Left ventricle myocardium inferior (tissue), 1 donor: ENCODE data around the gene CEACAM6. TPM values are rescaled to one million over a fixed set of nuclear protein-coding genes. Genes with fewer than 3 reads are reported as not detected.
"Not testable (repeated sequence)": the region's sequence is repeated elsewhere in the genome, so short reads cannot be mapped to it uniquely, and the experiment has no call there.

Experiments used
- DNase-seq: peaks from one replicate; pipeline ENCODE4 v3.0.0-alpha.2; 2020
- H3K27ac ChIP-seq: fragments of 200-600 bp; replicated peaks from 2 replicates; pipeline ENCODE4 v1.8.0; 2021
- H3K27me3 ChIP-seq: fragments of 200-600 bp; 2 replicates; pipeline ENCODE4 v1.8.0; 2021; ENCODE audit warnings: low read depth
- H3K36me3 ChIP-seq: fragments of 200-600 bp; 2 replicates; pipeline ENCODE4 v1.8.0; 2021
- H3K4me1 ChIP-seq: fragments of 200-600 bp; 2 replicates; pipeline ENCODE4 v1.8.0; 2021
- H3K4me3 ChIP-seq: fragments of 200-600 bp; 2 replicates; pipeline ENCODE4 v1.8.0; 2021; ENCODE audit warnings: mild to moderate bottlenecking, moderate library complexity
- H3K9me3 ChIP-seq: fragments of 200-600 bp; replicated peaks from 2 replicates; pipeline ENCODE4 v1.8.0; 2021
- CTCF ChIP-seq: fragments of 200-600 bp; IDR thresholded peaks from 2 replicates; pipeline ENCODE4 v1.8.0; 2021; ENCODE audit warnings: antibody characterized with exemption, mild to moderate bottlenecking, borderline replicate concordance
- intact Hi-C: fragments of 100-400 bp; cut with micrococcal nuclease; formaldehyde crosslinking; loops from one replicate; pipeline ENCODE4 v1.11.0; 2022
- long read RNA-seq: library from polyadenylated mRNA; unstranded; transcript quantifications from one replicate; pipeline ENCODE4 v2.0.0, GENCODE V29; 2021
- total RNA-seq: library from RNA; stranded (reverse); fragmentation: NEBNext Ultra II Directional; extraction: Animal tissue kit (Norgen Biotek cat#: 25700); gene quantifications from one replicate; pipeline ENCODE4 v1.2.1, GENCODE V29; 2021
- donor health status: DM: no; HTN: yes; CAD: no; lungs with severe emphysema.

CEACAM6 gene
- 0.11 TPM for total RNA-seq
- long read RNA-seq, result 0 reads

GRCh38 chr19:41755328-41755913 lies at the start of gene CEACAM6:
Gene CEACAM6 (plus strand): TSS chr19:41755530. CDS start chr19:41755639, 109 bp downstream.
- no peaks in the 10 kb centered on the region for H3K9me3 ChIP-seq
- H3K27me3 ChIP-seq, result peaks cover 66% of the 10 kb centered on the region

DNA sequence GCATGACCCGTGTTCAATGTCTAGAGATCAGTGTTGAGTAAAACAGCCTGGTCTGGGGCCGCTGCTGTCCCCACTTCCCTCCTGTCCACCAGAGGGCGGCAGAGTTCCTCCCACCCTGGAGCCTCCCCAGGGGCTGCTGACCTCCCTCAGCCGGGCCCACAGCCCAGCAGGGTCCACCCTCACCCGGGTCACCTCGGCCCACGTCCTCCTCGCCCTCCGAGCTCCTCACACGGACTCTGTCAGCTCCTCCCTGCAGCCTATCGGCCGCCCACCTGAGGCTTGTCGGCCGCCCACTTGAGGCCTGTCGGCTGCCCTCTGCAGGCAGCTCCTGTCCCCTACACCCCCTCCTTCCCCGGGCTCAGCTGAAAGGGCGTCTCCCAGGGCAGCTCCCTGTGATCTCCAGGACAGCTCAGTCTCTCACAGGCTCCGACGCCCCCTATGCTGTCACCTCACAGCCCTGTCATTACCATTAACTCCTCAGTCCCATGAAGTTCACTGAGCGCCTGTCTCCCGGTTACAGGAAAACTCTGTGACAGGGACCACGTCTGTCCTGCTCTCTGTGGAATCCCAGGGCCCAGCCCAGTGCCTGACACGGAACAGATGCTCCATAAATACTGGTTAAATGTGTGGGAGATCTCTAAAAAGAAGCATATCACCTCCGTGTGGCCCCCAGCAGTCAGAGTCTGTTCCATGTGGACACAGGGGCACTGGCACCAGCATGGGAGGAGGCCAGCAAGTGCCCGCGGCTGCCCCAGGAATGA lies 48.4 kb upstream of the CEACAM6 start:
- peak; percentile 52 for TF ChIP-seq CTCF
- peaks cover 88% of the 10 kb centered on the region for H3K27me3 ChIP-seq
- no peaks in the 10 kb centered on the region for H3K9me3 ChIP-seq
- H3K36me3 ChIP-seq, result no peaks in the 10 kb centered on the region
- H3K4me1 ChIP-seq, result no peaks in the 10 kb centered on the region
- H3K4me3 ChIP-seq, result peak overlapping the region; percentile 23
- peak; percentile 23 for DNase-seq
- intact Hi-C loops, result no loop called here
- no peak overlapping the region for H3K27ac ChIP-seq

More at GRCh38 chr19:41755328-41755913, at the start of gene CEACAM6:
- Histone ChIP-seq H3K27ac (no peak within 1 kb of the TSS), H3K36me3 (no peaks in the 10 kb centered on the region), H3K4me3 (no peak within 1 kb of the TSS), H3K4me1 (peaks cover 4% of the 10 kb centered on the region)
- TF ChIP-seq CTCF, result no peak
- intact Hi-C loops, result no loop called here
- no peak for DNase-seq

DNA sequence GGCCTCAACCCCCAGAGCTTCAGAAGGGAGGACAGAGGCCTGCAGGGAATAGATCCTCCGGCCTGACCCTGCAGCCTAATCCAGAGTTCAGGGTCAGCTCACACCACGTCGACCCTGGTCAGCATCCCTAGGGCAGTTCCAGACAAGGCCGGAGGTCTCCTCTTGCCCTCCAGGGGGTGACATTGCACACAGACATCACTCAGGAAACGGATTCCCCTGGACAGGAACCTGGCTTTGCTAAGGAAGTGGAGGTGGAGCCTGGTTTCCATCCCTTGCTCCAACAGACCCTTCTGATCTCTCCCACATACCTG lies 47.9 kb upstream of the CEACAM6 start:
- Histone ChIP-seq H3K27me3 (peaks cover 91% of the 10 kb centered on the region), H3K36me3 (no peaks in the 10 kb centered on the region), H3K27ac (no peak overlapping the region), H3K4me1 (no peaks in the 10 kb centered on the region), H3K4me3 (no peak overlapping the region), H3K9me3 (no peaks in the 10 kb centered on the region)
- TF ChIP-seq CTCF, result no peak
- intact Hi-C loops, result no loop called here
- DNase-seq, result no peak

DNA sequence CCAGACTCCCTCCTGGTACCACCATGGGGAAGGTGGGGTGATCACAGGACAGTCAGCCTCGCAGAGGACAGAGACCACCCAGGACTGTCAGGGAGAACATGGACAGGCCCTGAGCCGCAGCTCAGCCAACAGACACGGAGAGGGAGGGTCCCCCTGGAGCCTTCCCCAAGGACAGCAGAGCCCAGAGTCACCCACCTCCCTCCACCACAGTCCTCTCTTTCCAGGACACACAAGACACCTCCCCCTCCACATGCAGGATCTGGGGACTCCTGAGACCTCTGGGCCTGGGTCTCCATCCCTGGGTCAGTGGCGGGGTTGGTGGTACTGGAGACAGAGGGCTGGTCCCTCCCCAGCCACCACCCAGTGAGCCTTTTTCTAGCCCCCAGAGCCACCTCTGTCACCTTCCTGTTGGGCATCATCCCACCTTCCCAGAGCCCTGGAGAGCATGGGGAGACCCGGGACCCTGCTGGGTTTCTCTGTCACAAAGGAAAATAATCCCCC lies 47.4 kb upstream of the CEACAM6 start:
- Histone ChIP-seq H3K4me3 (no peak overlapping the region), H3K27me3 (peaks cover 95% of the 10 kb centered on the region), H3K27ac (no peak overlapping the region), H3K9me3 (no peaks in the 10 kb centered on the region), H3K36me3 (no peaks in the 10 kb centered on the region), H3K4me1 (no peaks in the 10 kb centered on the region)
- intact Hi-C loops, result no loop called here
- DNase-seq, result no peak
- TF ChIP-seq CTCF, result no peak

- no peak for TF ChIP-seq CTCF
- intact Hi-C loops, result no loop called here
These were observed 46.8 kb upstream of the CEACAM6 start, which contains the start of gene CEACAM5 for GRCh38 chr19:41708481-41708880. Gene CEACAM5 (plus strand): TSS chr19:41708626. CDS start chr19:41708732, 106 bp downstream.

DNA sequence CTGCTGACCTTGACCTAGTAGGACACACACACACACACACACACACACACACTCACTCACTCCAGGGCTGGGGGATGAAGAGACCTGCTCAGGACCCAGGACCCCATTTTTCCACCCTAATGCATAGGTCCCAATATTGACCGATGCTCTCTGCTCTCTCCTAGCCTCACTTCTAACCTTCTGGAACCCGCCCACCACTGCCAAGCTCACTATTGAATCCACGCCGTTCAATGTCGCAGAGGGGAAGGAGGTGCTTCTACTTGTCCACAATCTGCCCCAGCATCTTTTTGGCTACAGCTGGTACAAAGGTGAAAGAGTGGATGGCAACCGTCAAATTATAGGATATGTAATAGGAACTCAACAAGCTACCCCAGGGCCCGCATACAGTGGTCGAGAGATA lies 45.8 kb upstream of the CEACAM6 start:
- H3K27me3 ChIP-seq, result peaks cover 97% of the 10 kb centered on the region
- H3K27ac ChIP-seq, DNase-seq, H3K4me3 ChIP-seq, H3K36me3 ChIP-seq, H3K4me1 ChIP-seq, H3K9me3 ChIP-seq, intact Hi-C loops: not testable (repeated sequence)

More at GRCh38 chr19:41708481-41708880, 46.8 kb upstream of the CEACAM6 start, which contains the start of gene CEACAM5:
- H3K9me3 ChIP-seq, result no peaks in the 10 kb centered on the region
- no peaks in the 10 kb centered on the region for H3K36me3 ChIP-seq
- H3K27me3 ChIP-seq, result peaks cover 97% of the 10 kb centered on the region
- no peaks in the 10 kb centered on the region for H3K4me1 ChIP-seq
- H3K27ac ChIP-seq, result no peak within 1 kb of the TSS
- H3K4me3 ChIP-seq, result no peak within 1 kb of the TSS
- no peak for DNase-seq
